Activated T-helper 1 cell treated with anti-CD3 and anti-CD28 coated beads, Interleukin-12 subunit alpha, Interleukin-12 subunit beta, Interleukin-2, Interleukin-4 antibody, amounts not matched to agents 30 ng/mL and 10 ng/mL and 1 ng/mL, durations not matched to agents 14 hours and 24 hours and 36 hours (primary cell): ENCODE measurements around the gene ELL3. TPM values are rescaled to one million over a fixed set of nuclear protein-coding genes. Genes with fewer than 3 reads are reported as not detected.

Experiments
- DNase-seq: peaks from one replicate; pipeline ENCODE4 v3.0.0; 2021; ENCODE audit warnings: low spot score
- H3K27ac Mint-ChIP-seq: one replicate; pipeline ENCODE4 v1.8.0; 2021; ENCODE audit warnings: mild to moderate bottlenecking, mixed read lengths
- H3K27me3 Mint-ChIP-seq: one replicate; pipeline ENCODE4 v1.8.0; 2022; ENCODE audit warnings: mild to moderate bottlenecking, moderate library complexity, mixed read lengths; ENCODE audit not compliant: insufficient read depth
- H3K36me3 Mint-ChIP-seq: one replicate; pipeline ENCODE4 v1.8.0; 2021; ENCODE audit warnings: low read depth, mixed read lengths
- H3K4me1 Mint-ChIP-seq: one replicate; pipeline ENCODE4 v1.8.0; 2021; ENCODE audit warnings: low read depth, mixed read lengths
- H3K4me3 Mint-ChIP-seq: one replicate; pipeline ENCODE4 v1.8.0; 2021; ENCODE audit warnings: mild to moderate bottlenecking, moderate library complexity, mixed read lengths
- H3K9me3 Mint-ChIP-seq: one replicate; pipeline ENCODE4 v1.8.0; 2021; ENCODE audit warnings: mixed read lengths
- intact Hi-C: fragments of 100-400 bp; cut with micrococcal nuclease; formaldehyde crosslinking; loops from one replicate; pipeline ENCODE4 v1.15.1; 2024
- total RNA-seq: library from RNA; stranded (reverse); gene quantifications from 2 replicates; pipeline ENCODE4 v1.2.3, GENCODE V29; 2022

ELL3 gene
- total RNA-seq, 1 donor from 2014 or later = 0.41 TPM

DNA sequence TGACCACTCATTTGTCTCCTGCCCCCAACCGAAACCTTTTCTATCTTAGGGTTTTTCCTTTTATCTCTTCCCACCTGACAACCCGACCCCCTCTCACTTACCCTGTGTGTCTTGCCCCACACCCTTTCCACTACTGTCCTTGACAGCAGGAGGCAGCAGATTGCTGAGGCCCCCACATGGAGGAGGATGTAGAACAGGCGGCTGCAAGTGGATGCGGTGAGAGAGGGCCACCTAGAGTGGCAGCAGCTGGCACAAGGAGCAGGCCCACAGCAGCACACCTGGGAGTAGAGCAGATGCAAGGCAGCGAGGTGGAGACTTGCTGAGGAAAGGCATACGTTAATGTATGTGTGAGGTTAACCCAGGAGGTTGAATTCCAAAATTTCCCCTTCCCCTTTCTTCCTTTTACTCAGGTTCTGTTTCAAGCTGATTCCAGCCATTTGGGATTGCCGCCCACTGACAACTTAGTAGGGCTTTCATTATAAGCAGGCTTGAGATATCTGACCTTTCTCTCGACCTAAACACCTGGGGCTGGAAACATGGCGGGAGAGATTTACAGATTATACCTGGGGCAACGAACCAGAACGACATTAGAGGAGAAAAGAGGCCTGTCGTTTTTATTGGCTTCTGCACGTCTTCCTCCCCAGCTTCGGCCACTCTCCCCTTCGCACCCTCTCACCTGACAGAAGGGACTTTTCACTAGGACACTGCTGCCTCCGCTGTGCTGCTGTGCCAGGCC lies 22.6 kb upstream of the ELL3 start:
- Mint-ChIP-seq H3K27me3 (no peaks in the 10 kb centered on the region), H3K27ac (peak overlapping the region; percentile 75), H3K4me3 (peak overlapping the region; percentile 99), H3K9me3 (no peaks in the 10 kb centered on the region), H3K4me1 (peaks cover 67% of the 10 kb centered on the region), H3K36me3 (peaks cover 61% of the 10 kb centered on the region)
- DNase-seq = no peak
- intact Hi-C loops = no loop called here

DNA sequence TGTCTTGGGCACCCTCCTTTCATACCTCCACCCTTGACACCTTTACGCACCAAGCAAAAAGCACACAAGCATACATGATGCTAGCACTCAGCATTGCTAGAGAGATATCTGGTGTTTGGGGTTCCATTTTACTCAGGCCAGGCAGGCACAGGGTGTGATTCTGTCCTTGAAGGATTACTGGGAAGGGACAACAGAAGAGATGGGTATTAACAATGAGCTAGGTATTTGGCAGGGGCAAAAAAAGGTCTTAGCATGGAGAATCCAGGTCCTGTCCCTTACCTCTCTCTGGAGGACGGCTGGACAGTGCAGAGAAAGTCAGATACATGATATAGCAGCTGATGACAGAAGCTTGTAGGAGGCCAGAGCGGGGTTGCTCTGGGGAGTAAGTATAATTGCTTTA lies 19.8 kb upstream of the ELL3 start:
- H3K9me3 Mint-ChIP-seq = no peaks in the 10 kb centered on the region
- peak overlapping the region; percentile 40 for H3K27ac Mint-ChIP-seq
- peaks cover 73% of the 10 kb centered on the region for H3K36me3 Mint-ChIP-seq
- intact Hi-C loops = no loop called here
- DNase-seq = no peak
- H3K27me3 Mint-ChIP-seq = no peaks in the 10 kb centered on the region
- H3K4me1 Mint-ChIP-seq = peaks cover 77% of the 10 kb centered on the region
- H3K4me3 Mint-ChIP-seq = no peak overlapping the region

DNA sequence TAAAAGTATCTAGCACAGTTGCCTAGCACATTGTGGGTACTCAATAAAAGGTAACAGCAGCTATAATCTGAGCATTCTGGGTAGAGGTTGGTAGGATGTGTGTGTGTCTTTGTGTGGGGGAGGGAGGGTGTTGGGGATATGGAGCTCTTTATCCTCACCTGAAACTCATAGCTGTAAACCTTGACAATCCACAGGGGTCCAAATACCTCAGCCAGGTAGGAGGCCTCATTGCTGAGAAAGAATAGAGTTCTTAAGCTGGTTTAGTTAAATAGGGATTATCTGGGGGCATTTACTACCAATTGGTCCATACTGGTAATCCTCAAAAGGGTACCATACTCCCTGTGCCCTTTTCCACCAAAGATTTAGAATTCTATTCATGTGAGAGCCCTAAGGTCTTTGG lies 19.2 kb upstream of the ELL3 start:
- intact Hi-C loops = no loop called here
- H3K36me3 Mint-ChIP-seq = peaks cover 67% of the 10 kb centered on the region
- H3K4me1 Mint-ChIP-seq = peaks cover 74% of the 10 kb centered on the region
- H3K27me3 Mint-ChIP-seq = no peaks in the 10 kb centered on the region
- no peak overlapping the region for H3K4me3 Mint-ChIP-seq
- no peaks in the 10 kb centered on the region for H3K9me3 Mint-ChIP-seq
- no peak overlapping the region for H3K27ac Mint-ChIP-seq
- no peak for DNase-seq

DNA sequence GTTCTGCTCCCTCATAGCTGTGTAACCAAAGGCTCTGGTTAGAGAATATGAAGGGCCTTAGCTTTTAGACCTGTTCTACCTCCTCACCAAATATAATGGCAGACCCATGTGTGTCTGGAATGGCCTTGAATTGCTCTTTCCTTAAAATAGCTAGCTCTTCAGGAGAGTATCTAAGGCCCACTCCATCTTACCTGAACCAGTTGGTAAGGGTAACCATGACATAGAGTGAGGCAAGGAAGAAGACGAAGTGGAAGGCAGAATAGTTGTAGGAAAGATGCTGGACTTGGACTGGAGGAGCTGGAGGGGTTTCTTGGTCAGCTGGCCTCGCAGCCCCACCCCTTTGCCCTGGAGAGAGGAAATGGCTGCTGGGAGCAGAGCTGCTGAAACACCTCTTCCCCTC lies 18.4 kb upstream of the ELL3 start:
- intact Hi-C loops = no loop called here
- H3K36me3 Mint-ChIP-seq = peaks cover 61% of the 10 kb centered on the region
- no peak for DNase-seq
- H3K4me1 Mint-ChIP-seq = peaks cover 70% of the 10 kb centered on the region
- H3K4me3 Mint-ChIP-seq = peak overlapping the region; percentile 97
- H3K27ac Mint-ChIP-seq = peak overlapping the region; percentile 18
- H3K9me3 Mint-ChIP-seq = no peaks in the 10 kb centered on the region
- no peaks in the 10 kb centered on the region for H3K27me3 Mint-ChIP-seq

DNA sequence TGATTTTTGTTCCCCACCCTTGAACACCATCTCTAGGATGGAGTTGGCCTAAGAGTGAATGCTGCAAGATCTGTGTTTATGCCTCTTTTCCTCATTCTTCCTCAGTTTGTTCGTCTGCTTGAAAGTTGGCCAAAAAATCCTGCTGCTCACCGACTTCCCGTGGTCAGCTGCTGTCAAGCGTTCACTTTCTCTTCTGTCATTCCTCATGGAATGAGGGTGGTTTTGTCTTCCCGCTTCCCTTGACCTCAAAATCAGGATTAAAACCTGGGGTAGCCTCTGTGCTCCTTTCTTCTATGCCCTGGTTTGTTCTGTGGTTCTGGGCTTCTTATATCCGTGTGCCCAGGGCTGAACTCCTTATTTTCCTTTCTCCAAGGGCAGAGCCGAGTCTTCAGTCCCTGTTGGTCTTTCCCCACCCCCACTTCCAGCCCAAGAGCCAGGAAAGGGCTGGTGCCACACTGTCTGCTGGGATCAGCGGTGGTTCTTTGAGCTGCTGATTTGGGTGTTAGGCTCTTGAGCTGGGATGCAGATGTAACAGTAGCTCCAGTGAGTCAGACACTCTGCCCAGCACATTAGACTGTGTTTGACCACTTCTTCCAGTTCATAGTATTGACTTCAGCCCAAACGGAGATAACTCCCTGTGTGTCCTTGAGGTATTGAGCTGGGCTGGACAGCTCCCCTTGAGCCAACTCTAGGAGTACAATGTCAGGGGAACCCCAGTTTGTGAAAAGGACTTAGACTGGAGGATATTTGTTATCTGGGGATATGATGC lies 17.7 kb upstream of the ELL3 start:
- H3K27me3 Mint-ChIP-seq = no peaks in the 10 kb centered on the region
- intact Hi-C loops = no loop called here
- peaks cover 62% of the 10 kb centered on the region for H3K4me1 Mint-ChIP-seq
- no peak for DNase-seq
- H3K36me3 Mint-ChIP-seq = peaks cover 53% of the 10 kb centered on the region
- H3K27ac Mint-ChIP-seq = peak overlapping the region; percentile 52
- no peaks in the 10 kb centered on the region for H3K9me3 Mint-ChIP-seq
- H3K4me3 Mint-ChIP-seq = peak overlapping the region; percentile 97

DNA sequence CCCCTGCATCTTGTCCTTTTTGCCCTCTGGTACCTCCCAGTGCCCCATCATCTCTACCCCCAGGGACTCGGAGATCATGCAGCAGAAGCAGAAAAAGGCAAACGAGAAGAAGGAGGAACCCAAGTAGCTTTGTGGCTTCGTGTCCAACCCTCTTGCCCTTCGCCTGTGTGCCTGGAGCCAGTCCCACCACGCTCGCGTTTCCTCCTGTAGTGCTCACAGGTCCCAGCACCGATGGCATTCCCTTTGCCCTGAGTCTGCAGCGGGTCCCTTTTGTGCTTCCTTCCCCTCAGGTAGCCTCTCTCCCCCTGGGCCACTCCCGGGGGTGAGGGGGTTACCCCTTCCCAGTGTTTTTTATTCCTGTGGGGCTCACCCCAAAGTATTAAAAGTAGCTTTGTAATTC lies 16.9 kb upstream of the ELL3 start:
- Mint-ChIP-seq H3K27ac (peak overlapping the region; percentile 94), H3K4me1 (peaks cover 54% of the 10 kb centered on the region), H3K36me3 (peaks cover 46% of the 10 kb centered on the region), H3K4me3 (peak overlapping the region; percentile 97), H3K27me3 (no peaks in the 10 kb centered on the region), H3K9me3 (no peaks in the 10 kb centered on the region)
- intact Hi-C loops = no loop called here
- DNase-seq = no peak

DNA sequence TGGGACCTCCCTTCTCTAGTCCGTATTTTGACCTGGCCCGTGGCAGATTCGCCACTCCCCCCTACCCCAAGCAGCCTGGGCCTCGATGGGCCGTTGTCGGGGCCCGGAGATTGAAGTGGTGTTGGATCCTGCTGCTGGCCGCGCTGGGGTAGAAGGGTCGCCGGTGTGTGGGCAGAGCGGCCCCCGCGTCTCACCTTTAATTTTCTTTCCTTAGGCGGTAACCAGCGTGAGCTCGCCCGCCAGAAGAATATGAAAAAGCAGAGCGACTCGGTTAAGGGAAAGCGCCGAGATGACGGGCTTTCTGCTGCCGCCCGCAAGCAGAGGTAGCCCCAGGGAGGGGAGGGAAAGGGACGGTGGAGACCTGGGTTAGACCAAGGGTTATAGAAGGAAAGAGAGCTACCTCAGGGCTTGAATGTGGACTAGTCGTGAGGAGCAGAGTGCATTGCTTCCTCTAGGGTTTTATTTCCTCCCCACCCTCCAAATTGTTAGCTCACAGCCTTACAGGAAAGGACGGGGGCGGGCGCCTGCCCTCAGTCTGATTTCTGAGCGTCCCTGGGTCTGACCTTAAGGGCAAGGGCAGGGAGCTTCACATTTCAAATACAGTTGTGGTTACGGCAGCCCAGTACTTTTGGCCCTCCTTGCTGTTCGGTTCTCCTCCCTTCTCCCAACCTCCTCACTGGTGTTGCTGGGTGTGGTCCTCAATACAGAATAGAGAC lies 16.2 kb upstream of the ELL3 start:
- Mint-ChIP-seq H3K27ac (peak overlapping the region; percentile 94), H3K4me1 (peaks cover 47% of the 10 kb centered on the region), H3K4me3 (peak overlapping the region; percentile 97), H3K36me3 (peaks cover 41% of the 10 kb centered on the region), H3K9me3 (no peaks in the 10 kb centered on the region), H3K27me3 (no peaks in the 10 kb centered on the region)
- DNase-seq = peak; percentile 23
- intact Hi-C loops = loop anchor here (1.0 kb wide), 5 partner anchors 7 to 634 kb away; partner anchors contain the start of genes CTDSPL2, ELL3, HYPK and MFAP1

DNA sequence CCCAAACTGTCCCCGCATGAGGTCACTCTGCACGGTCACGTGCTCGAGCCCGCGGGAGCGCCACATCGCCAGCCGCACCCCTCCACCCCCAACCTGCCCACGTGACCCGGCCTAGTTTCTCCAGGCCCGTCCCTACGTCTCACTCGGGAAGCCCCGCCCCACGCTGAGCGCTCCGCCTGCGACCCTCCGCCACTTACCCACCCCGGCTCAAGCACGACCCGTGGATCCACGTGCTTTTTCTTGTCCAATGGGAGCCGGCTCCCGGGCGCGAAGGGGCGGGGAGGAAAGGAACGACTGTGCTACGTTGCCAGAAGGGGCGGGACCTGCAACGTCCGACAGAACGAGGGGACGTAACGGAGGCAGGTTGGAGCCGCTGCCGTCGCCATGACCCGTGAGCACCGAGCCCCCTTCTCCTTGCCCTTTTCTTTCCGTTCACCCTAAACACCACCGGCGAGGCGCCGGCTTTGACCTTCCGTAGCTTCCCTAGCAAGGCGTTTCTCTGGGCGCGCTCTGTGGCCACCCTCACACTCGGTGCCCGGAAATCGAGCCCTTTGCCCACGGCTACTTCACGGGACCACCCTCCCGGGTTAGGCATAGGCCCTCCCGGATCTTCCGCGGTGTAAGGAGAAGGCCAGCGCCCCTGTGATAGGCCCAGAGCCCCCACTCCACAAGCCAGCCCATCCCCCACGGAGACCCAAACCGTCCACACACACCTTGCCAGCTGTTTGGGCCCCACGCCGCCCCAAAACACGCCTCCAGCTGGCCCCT lies 15.4 kb upstream of the ELL3 start, which contains the start of gene SERF2:
TSS of gene SERF2 (plus strand) at position 328 of the 768 bp plus-strand sequence. CDS start at position 385, 57 bp downstream.
- Mint-ChIP-seq H3K4me1 (peaks cover 43% of the 10 kb centered on the region), H3K36me3 (peaks cover 41% of the 10 kb centered on the region), H3K9me3 (no peaks in the 10 kb centered on the region), H3K27me3 (no peaks in the 10 kb centered on the region), H3K27ac (peak within 1 kb of the TSS; percentile 94), H3K4me3 (peak within 1 kb of the TSS; percentile 97)
- intact Hi-C loops = loop anchor here (1.0 kb wide), 5 partner anchors 8 to 635 kb away; partner anchors contain the start of genes CTDSPL2, ELL3, HYPK and MFAP1
- DNase-seq = peak; percentile 99

DNA sequence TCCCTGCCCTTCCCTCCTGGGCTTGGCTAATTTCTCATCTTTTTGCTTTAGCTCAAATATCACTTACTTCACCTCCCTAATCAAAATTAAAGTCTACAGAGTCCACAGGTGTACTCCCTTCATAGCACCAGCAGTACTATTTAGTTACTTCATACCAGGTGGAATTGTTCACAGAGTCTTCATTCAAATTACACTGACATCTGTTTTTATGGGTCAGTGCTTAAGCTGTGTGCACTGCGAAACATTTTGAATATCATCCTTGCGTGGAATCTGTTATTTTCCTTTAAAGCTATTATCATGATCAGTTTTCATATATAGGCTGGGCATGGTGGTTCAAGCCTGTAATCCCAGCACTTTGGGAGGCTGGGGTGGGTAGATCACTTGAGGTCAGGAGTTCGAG lies 12.6 kb upstream of the ELL3 start:
- intact Hi-C loops = no loop called here
- peaks cover 17% of the 10 kb centered on the region for H3K4me1 Mint-ChIP-seq
- H3K4me3 Mint-ChIP-seq = no peak overlapping the region
- no peaks in the 10 kb centered on the region for H3K9me3 Mint-ChIP-seq
- no peak overlapping the region for H3K27ac Mint-ChIP-seq
- no peaks in the 10 kb centered on the region for H3K27me3 Mint-ChIP-seq
- H3K36me3 Mint-ChIP-seq = peaks cover 18% of the 10 kb centered on the region
- no peak for DNase-seq

DNA sequence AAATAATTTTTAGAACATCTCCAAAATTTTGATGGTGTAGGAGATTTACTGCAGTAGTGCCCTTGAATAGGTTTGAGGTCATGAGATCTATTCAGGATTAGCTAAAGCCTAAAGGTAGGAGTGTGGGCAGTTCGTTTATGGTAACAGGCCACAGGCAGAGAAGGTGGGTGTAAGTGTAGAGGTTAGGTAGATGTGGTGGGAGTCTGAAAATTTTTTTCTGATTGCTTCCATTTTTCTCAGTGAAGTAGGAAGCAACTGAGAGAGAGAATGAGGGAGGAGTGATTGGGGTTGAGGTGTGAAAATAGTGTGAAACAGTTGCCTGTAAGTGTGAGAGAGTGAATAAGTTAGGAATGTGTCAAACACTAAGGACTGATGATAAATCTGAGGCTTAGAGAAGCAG lies 2.2 kb upstream of the ELL3 start:
- intact Hi-C loops = no loop called here
- Mint-ChIP-seq H3K27ac (peak overlapping the region; percentile 59), H3K4me3 (no peak overlapping the region)

DNA sequence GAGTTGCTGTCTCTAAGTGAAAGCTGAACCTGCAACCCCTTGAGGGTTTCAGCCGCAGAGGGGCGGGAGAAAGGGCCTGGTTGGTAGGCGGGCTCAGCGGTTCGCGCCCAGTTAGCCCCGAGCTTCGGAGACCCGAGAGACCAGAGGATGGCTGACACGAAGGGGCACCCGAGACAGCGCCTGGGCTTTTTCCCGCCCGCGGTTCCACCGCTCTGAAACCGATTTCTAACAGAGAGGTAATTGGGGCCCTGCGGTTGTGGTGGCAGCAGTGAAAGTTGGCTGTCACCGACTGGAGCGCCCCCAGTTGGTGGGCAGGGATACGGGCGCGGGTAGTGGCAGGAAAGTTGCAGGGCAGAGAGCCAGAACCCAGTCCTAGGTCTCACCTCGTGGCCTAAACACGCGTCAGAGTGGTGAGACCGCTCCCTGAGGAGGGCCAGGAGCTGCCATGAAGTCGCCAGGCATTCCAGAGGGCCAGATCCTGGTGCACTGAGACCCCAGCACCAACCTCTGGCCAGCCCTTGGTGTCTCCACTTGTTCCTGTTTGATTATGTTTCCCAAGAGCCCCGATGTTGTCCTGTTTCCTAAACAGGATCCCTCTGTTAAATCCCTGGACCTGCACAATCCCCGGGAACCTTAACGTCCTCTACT lies 625 bp upstream of the ELL3 start:
- Mint-ChIP-seq H3K36me3 (peaks cover 13% of the 10 kb centered on the region), H3K9me3 (no peaks in the 10 kb centered on the region), H3K27ac (peak overlapping the region; percentile 83), H3K4me1 (peaks cover 15% of the 10 kb centered on the region), H3K4me3 (peak overlapping the region; percentile 82), H3K27me3 (peaks cover 10% of the 10 kb centered on the region)
- peak; percentile 63 for DNase-seq
- intact Hi-C loops = loop anchor here (2.0 kb wide), 1 partner anchor 29 kb away; no protein-coding TSS in a partner anchor

More for the DNA sequence above, 2.2 kb upstream of the ELL3 start:
- Mint-ChIP-seq H3K9me3 (no peaks in the 10 kb centered on the region), H3K27me3 (peaks cover 15% of the 10 kb centered on the region), H3K36me3 (peaks cover 11% of the 10 kb centered on the region), H3K4me1 (peaks cover 15% of the 10 kb centered on the region)
- no peak for DNase-seq
